Measurements from ENCODE around the gene AK5.

Gene AK5

DNA sequence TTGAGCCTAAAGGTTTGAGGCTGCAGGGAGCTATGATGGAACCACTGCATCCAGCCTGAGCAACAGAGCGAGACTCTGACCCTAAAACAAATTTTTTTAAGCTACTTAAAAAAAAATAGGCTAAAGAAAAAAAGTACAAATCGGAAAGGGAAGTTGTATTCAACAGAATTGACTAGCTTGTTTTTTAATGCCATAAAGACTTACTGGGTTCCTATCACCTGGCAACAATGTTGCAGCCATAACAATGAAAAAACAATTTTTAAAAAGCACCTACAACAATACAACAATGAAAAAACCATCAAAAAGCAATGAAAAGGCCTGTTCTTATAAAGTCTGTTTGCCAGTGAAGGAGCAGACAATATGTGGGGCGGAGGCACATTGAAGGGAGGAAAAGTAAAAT, 42.5 kb upstream of the AK5 start:
- ATAC-seq = no peak
- TF ChIP-seq CSDC2 (CRISPR knock-in tag; IDR thresholded peaks at IDR 0.05) (no peak), BACH2 (CRISPR knock-in tag; IDR thresholded peaks at IDR 0.05; ENCODE audit: borderline replicate concordance) (no peak), OSR1 (CRISPR knock-in tag; IDR thresholded peaks at IDR 0.05) (no peak), ZNF565 (CRISPR knock-in tag; conservative IDR thresholded peaks at IDR 0.05; ENCODE audit: low read depth) (no peak), PPARA (CRISPR knock-in tag; IDR thresholded peaks at IDR 0.05; ENCODE audit: borderline replicate concordance) (no peak), PATZ1 (CRISPR knock-in tag; IDR thresholded peaks at IDR 0.05; ENCODE audit: borderline replicate concordance) (no peak), ZFP30 (CRISPR knock-in tag; IDR thresholded peaks at IDR 0.05) (no peak), SNAI2 (CRISPR knock-in tag; IDR thresholded peaks at IDR 0.05) (no peak)

DNA sequence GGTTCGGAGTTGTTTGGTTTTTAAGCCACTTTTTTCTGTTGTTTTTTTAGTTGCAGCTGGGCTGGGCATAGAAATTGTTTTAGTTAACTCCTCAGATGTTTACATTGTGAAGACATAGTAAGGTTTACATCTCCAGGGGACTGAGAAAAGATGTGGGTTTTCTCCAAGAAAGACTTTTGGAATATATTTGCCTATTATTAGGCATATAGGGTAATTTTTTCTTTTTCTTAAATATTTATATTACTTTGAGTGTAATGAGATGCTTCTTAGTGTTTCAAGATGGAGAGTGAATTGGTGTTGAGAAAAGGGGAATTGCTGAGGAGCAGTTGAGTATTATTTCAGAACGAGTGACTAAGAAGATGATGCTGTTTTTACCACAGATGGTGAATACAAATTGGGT, 36.0 kb upstream of the AK5 start:
- TF ChIP-seq ZC3H10 (CRISPR knock-in tag; IDR thresholded peaks at IDR 0.05) (no peak), TOX (CRISPR knock-in tag; IDR thresholded peaks at IDR 0.05; ENCODE audit: borderline replicate concordance) (no peak), ZFP3 (CRISPR knock-in tag; IDR thresholded peaks at IDR 0.05) (no peak), ARNTL (CRISPR knock-in tag; IDR thresholded peaks at IDR 0.05; ENCODE audit: borderline replicate concordance, low read depth) (no peak), TCF4 (CRISPR knock-in tag; IDR thresholded peaks at IDR 0.05; ENCODE audit: borderline replicate concordance) (no peak), PPARA (CRISPR knock-in tag; IDR thresholded peaks at IDR 0.05; ENCODE audit: borderline replicate concordance) (no peak), ZNF565 (CRISPR knock-in tag; conservative IDR thresholded peaks at IDR 0.05; ENCODE audit: low read depth) (no peak), CSDC2 (CRISPR knock-in tag; IDR thresholded peaks at IDR 0.05) (no peak), CSRNP3 (CRISPR knock-in tag; IDR thresholded peaks at IDR 0.05) (no peak), ISL1 (CRISPR knock-in tag; IDR thresholded peaks at IDR 0.05) (no peak), ZNF8 (CRISPR knock-in tag; IDR thresholded peaks at IDR 0.05) (no peak), PATZ1 (CRISPR knock-in tag; IDR thresholded peaks at IDR 0.05; ENCODE audit: borderline replicate concordance) (no peak), ZNF70 (CRISPR knock-in tag; IDR thresholded peaks at IDR 0.05) (no peak), POU6F1 (CRISPR knock-in tag; IDR thresholded peaks at IDR 0.05; ENCODE audit: borderline replicate concordance, low read depth) (no peak), ZFP30 (CRISPR knock-in tag; IDR thresholded peaks at IDR 0.05) (no peak), OSR1 (CRISPR knock-in tag; IDR thresholded peaks at IDR 0.05) (no peak)
- no peak for ATAC-seq

DNA sequence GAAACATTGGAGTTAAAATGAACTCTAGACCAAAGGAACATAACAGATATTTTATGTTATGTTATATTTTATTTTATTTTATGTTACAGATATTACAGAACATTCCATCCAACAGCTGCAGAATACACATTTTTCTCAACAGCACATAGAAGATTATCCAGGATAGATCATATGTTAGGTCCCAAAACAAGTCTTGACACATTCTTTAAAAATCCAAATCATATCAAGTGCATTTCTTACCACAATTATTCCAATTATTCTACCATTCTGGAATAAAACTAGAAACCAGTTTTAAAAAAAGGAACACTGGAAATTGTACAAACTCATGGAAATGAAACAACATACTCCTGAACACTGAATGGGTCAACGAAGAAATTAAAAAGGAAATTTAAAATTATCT, 31.7 kb upstream of the AK5 start:
- ATAC-seq = no peak
- TF ChIP-seq ISL1 (CRISPR knock-in tag; IDR thresholded peaks at IDR 0.05) (no peak), PATZ1 (CRISPR knock-in tag; IDR thresholded peaks at IDR 0.05; ENCODE audit: borderline replicate concordance) (no peak), PPARA (CRISPR knock-in tag; IDR thresholded peaks at IDR 0.05; ENCODE audit: borderline replicate concordance) (no peak), ZNF8 (CRISPR knock-in tag; IDR thresholded peaks at IDR 0.05) (no peak), SNAI2 (CRISPR knock-in tag; IDR thresholded peaks at IDR 0.05) (no peak), ARNTL (CRISPR knock-in tag; IDR thresholded peaks at IDR 0.05; ENCODE audit: borderline replicate concordance, low read depth) (no peak), BACH2 (CRISPR knock-in tag; IDR thresholded peaks at IDR 0.05; ENCODE audit: borderline replicate concordance) (no peak), TSHZ2 (CRISPR knock-in tag; IDR thresholded peaks at IDR 0.05) (no peak), TOX (CRISPR knock-in tag; IDR thresholded peaks at IDR 0.05; ENCODE audit: borderline replicate concordance) (no peak), TCF4 (CRISPR knock-in tag; IDR thresholded peaks at IDR 0.05; ENCODE audit: borderline replicate concordance) (no peak), CSRNP3 (CRISPR knock-in tag; IDR thresholded peaks at IDR 0.05) (no peak), RARB (CRISPR knock-in tag; IDR thresholded peaks at IDR 0.05) (no peak)
- TF ChIP-seq, protein P1, sequence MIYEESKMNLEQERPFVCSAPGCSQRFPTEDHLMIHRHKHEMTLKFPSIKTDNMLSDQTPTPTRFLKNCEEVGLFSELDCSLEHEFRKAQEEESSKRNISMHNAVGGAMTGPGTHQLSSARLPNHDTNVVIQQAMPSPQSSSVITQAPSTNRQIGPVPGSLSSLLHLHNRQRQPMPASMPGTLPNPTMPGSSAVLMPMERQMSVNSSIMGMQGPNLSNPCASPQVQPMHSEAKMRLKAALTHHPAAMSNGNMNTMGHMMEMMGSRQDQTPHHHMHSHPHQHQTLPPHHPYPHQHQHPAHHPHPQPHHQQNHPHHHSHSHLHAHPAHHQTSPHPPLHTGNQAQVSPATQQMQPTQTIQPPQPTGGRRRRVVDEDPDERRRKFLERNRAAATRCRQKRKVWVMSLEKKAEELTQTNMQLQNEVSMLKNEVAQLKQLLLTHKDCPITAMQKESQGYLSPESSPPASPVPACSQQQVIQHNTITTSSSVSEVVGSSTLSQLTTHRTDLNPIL (CRISPR knock-in tag; IDR thresholded peaks at IDR 0.05; ENCODE audit: low read depth) = no peak

Measured in SK-N-SH treated with all-trans-retinoic acid at 6 μM for 48 hours (cell line).